B cell (primary cell): ENCODE results near the gene ZBTB46.

ENCODE experiments used
- EZH2 ChIP-seq: IDR thresholded peaks from 2 replicates; pipeline ENCODE4 v1.6.1; 2012; ENCODE audit warnings: borderline replicate concordance, low read depth, mild to moderate bottlenecking, moderate library complexity, low read length; ENCODE audit not compliant: insufficient read depth, poor library complexity, severe bottlenecking
- TF ChIP-seq, protein P1 (sequence below): fragments of 200-600 bp; IDR thresholded peaks from one replicate; pipeline ENCODE4 v1.8.0; 2022; ENCODE audit warnings: antibody characterized with exemption, mild to moderate bottlenecking

DNA sequence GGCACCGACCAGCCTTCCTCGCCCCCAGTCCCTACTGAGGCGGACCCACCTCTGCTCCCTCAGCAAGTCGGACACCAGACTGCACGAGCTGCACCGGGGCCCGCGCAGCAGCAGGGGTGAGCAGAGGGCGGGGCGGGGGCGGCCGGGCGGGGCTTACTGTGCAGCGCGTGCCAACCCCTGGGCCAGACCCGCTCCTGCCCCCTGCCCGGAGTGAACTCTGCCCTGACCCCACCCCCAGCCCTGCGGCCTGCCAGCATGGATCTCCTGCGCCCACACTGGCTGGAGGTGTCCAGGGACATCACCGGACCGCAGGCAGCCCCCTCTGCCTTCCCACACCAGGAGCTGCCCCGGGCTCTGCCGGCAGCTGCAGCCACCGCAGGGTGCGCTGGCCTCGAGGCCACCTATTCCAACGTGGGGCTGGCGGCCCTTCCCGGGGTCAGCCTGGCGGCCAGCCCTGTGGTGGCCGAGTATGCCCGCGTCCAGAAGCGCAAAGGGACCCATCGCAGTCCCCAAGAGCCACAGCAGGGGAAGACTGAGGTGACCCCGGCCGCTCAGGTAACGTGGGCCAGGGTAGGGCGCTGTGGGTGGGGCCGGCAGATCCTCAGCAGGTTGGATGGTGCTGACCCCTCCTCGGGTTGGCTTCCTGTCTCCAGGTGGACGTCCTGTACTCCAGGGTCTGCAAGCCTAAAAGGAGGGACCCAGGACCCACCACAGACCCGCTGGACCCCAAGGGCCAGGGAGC, 92.9 kb downstream of the ZBTB46 start:
- TF ChIP-seq, protein P1, sequence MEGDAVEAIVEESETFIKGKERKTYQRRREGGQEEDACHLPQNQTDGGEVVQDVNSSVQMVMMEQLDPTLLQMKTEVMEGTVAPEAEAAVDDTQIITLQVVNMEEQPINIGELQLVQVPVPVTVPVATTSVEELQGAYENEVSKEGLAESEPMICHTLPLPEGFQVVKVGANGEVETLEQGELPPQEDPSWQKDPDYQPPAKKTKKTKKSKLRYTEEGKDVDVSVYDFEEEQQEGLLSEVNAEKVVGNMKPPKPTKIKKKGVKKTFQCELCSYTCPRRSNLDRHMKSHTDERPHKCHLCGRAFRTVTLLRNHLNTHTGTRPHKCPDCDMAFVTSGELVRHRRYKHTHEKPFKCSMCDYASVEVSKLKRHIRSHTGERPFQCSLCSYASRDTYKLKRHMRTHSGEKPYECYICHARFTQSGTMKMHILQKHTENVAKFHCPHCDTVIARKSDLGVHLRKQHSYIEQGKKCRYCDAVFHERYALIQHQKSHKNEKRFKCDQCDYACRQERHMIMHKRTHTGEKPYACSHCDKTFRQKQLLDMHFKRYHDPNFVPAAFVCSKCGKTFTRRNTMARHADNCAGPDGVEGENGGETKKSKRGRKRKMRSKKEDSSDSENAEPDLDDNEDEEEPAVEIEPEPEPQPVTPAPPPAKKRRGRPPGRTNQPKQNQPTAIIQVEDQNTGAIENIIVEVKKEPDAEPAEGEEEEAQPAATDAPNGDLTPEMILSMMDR = no peak
- TF ChIP-seq EZH2 = no peak
